HepG2 (cell line): Measurements from ENCODE around the gene XAGE3. TPM values are rescaled to one million over a fixed set of nuclear protein-coding genes. Genes with fewer than 3 reads are reported as not detected.
"Not testable (repeated sequence)": the region's sequence is repeated elsewhere in the genome, so short reads cannot be mapped to it uniquely, and the experiment has no call there.

Experiments
- ATAC-seq: fragments of 200-7000 bp; cut with Tn5 transposase; 3 replicates; pipeline ENCODE4 v1.9.1; 2020; ENCODE audit warnings: mild to moderate bottlenecking, moderate library complexity
- BruUV-seq: library from RNA; stranded (reverse); fragments of 400-500 nt; replicated peaks from 2 replicates; lab custom pipeline; 2021; lab: Mats Ljungman, UMichigan
- CTCF ChIA-PET: fragments of 300-600 bp; formaldehyde crosslinking; extraction: SDS; loops from one replicate; lab custom pipeline; 2021; ENCODE audit warnings: low total read pairs, inconsistent platforms, low intra/inter-chr PET ratio; lab: Yijun Ruan, JAX
- POLR2A ChIA-PET: fragments of 350-600 bp; sonication (Branson Sonifier 250); formaldehyde crosslinking; loops from one replicate; lab custom pipeline; 2020; ENCODE audit warnings: antibody characterized with exemption, inconsistent platforms; lab: Yijun Ruan, JAX
- DNase-seq: peaks from one replicate; pipeline ENCODE4 v3.0.0-alpha.2; 2015; ENCODE audit warnings: low spot score
- FAIRE-seq: peaks from 3 replicates; lab custom pipeline; 2011; peaks lifted over from hg19 to GRCh38; lab: Jason Lieb, UNC
- H2AFZ ChIP-seq: one replicate; pipeline ENCODE4 v1.6.1; 2011; ENCODE audit warnings: low read length, inconsistent platforms
- H3K27ac ChIP-seq: fragments of 300-600 bp; 3 replicates; pipeline ENCODE4 v1.8.0; 2011; ENCODE audit warnings: mixed run types, mild to moderate bottlenecking, mixed read lengths, low read length, inconsistent platforms; ENCODE audit not compliant: insufficient read depth; ENCODE audit errors: extremely low read length
- H3K27me3 ChIP-seq, 2 experiments: fragments of 200-600 bp in 1 of 2; 2 replicates in 1 of 2; 3 replicates in 1 of 2; pipeline versions ENCODE4 v1.6.0 to v1.8.0; 2011; ENCODE audit warnings: low read length in 2 of 2, mild to moderate bottlenecking in 2 of 2, moderate library complexity in 2 of 2, inconsistent platforms in 1 of 2; ENCODE audit not compliant: insufficient read depth in 2 of 2, control insufficient read depth in 1 of 2
- H3K36me3 ChIP-seq, 2 experiments: fragments of 200-600 bp in 1 of 2; replicated peaks in 1 of 2; 2 replicates in 1 of 2; 3 replicates in 1 of 2; pipeline versions ENCODE4 v1.5.1 to v1.8.0; 2011; ENCODE audit warnings: low read length in 2 of 2, inconsistent platforms in 1 of 2; ENCODE audit not compliant: insufficient read depth in 2 of 2, control insufficient read depth in 1 of 2
- H3K4me1 ChIP-seq: 2 replicates; pipeline ENCODE4 v1.5.1; 2012; ENCODE audit warnings: low read length, inconsistent platforms; ENCODE audit not compliant: insufficient read depth
- H3K4me2 ChIP-seq: 2 replicates; pipeline ENCODE4 v1.6.0; 2011; ENCODE audit warnings: low read depth, low read length, inconsistent platforms
- H3K4me3 ChIP-seq, 3 experiments: fragments of 200-600 bp in 1 of 3; sonication (generic), shearing (Covaris generic) in 1 of 3; replicated peaks in 1 of 3; 2 replicates each; pipeline ENCODE4 v1.5.1; 2011 to 2016; ENCODE audit warnings: low read length in 3 of 3, inconsistent platforms in 2 of 3, low read depth in 2 of 3, mild to moderate bottlenecking in 2 of 3, control low read depth in 1 of 3, mixed read lengths in 1 of 3; ENCODE audit not compliant: insufficient read depth in 1 of 3
- H3K79me2 ChIP-seq: one replicate; pipeline ENCODE4 v1.6.1; 2011; ENCODE audit warnings: low read length, inconsistent platforms; ENCODE audit not compliant: insufficient read depth
- H3K9ac ChIP-seq: 2 replicates; pipeline ENCODE4 v1.6.0; 2011; ENCODE audit warnings: mild to moderate bottlenecking, low read depth, low read length, inconsistent platforms; ENCODE audit not compliant: insufficient read depth
- H3K9me3 ChIP-seq: 2 replicates; pipeline ENCODE4 v1.5.1; 2012; ENCODE audit warnings: mild to moderate bottlenecking, low read length
- H4K20me1 ChIP-seq: 2 replicates; pipeline ENCODE4 v1.6.0; 2011; ENCODE audit warnings: inconsistent platforms, mild to moderate bottlenecking, low read length, moderate library complexity; ENCODE audit not compliant: insufficient read depth
- FOSL1 ChIP-seq: sonication (generic); formaldehyde crosslinking; IDR thresholded peaks from 2 replicates; pipeline ENCODE4 v1.9.0; 2021; ENCODE audit warnings: missing genetic modification reagents, borderline replicate concordance
- ZBTB21 ChIP-seq: sonication (generic); formaldehyde crosslinking; IDR thresholded peaks from 2 replicates; pipeline ENCODE4 v1.4.0; 2020; ENCODE audit warnings: missing genetic modification reagents
- ZBTB3 ChIP-seq: sonication (generic); formaldehyde crosslinking; IDR thresholded peaks from 2 replicates; pipeline ENCODE4 v1.4.0; 2020; ENCODE audit warnings: low read depth, mild to moderate bottlenecking, moderate library complexity, missing genetic modification reagents, borderline replicate concordance
- WGBS: methylation state at CpG from one replicate; pipeline ENCODE4 v1.1.6; 2017; ENCODE audit warnings: low lambda C conversion rate; 5-methylcytosine and 5-hydroxymethylcytosine counted together
- in situ Hi-C: cut with HindIII; loops from 2 replicates; pipeline ENCODE4 v1.10.0; 2017; ENCODE audit warnings: low pct_unique_long_range_greater_than_20kb; ENCODE audit not compliant: extremely low pct_ligation_motif_present
- intact Hi-C: fragments of 100-400 bp; cut with micrococcal nuclease; formaldehyde crosslinking; loops from one replicate; pipeline ENCODE4 v1.10.0; 2022; ENCODE audit not compliant: unreplicated experiment
- polyA plus RNA-seq, 8 experiments: library from polyadenylated mRNA; depleted of rRNA in 3 of 8; stranded (reverse) in 7 of 8; unstranded in 1 of 8; fragments of >200 nt; fragmentation: Illumina TruSeq in 4 of 8; extraction: Trizol in 4 of 8; gene quantifications; 2 replicates each; pipeline versions ENCODE4 v1.2.1 to v1.2.3, GENCODE V29; 2011 to 2016; ENCODE audit warnings: low read depth in 4 of 8, missing spikeins in 1 of 8, mixed read lengths in 1 of 8; ENCODE audit not compliant: insufficient read depth in 1 of 8
- total RNA-seq, 5 experiments: library from RNA; depleted of rRNA; stranded (reverse); fragments of >200 nt; fragmentation: Illumina TruSeq; extraction: Trizol; gene quantifications; 2 replicates each; pipeline ENCODE4 v1.2.3, GENCODE V29; 2016; ENCODE audit warnings: low read depth in 1 of 5
- TF ChIP-seq, protein P1 (sequence below): IDR thresholded peaks from 2 replicates; pipeline ENCODE4 v1.6.1; 2016

Gene XAGE3
- total and polyA plus RNA-seq, 2 of the 13 experiments (the other 11 are each of a cell fraction or from before 2014, with no cell fraction given): not detected

DNA sequence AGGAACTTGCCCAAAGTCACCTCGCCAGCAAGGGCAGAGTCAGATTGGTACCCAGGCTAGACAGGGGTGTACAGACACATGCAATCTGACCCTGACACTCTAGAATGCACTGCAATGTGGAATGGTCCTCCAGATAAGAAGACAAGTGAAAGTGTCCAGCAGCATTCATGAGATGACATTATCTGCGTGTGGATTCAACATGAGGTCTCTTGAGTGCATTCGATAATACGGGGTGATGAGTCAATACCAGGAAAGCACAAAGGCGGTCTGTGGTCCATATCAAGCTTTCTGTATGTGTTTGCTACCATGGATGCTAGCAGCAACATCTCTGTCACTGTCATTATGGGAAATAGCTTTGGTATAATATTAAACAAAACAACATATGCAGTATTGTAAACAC is 6.8 kb upstream of the XAGE3 start:
- Histone ChIP-seq H4K20me1 (no peaks in the 10 kb centered on the region), H3K27ac (no peak overlapping the region), H3K4me3 (no peak overlapping the region), H3K27me3 (no peaks in the 10 kb centered on the region), H3K79me2 (no peaks in the 10 kb centered on the region), H3K9ac (no peak overlapping the region), H3K36me3 (no peaks in the 10 kb centered on the region), H3K9me3 (no peaks in the 10 kb centered on the region), H2AFZ (no peak overlapping the region), H3K4me2 (no peak overlapping the region), H3K4me1 (no peaks in the 10 kb centered on the region)
- BruUV-seq: no TSS peak
- intact Hi-C loops: no loop called here
- no peak for TF ChIP-seq ZBTB3
- CTCF ChIA-PET: no interaction called here
- 8% methylated on average over 3 of the region's 5 CpGs for WGBS
- no peak for ATAC-seq
- in situ Hi-C loops: no loop called here
- no peak for FAIRE-seq
- POLR2A ChIA-PET: no interaction called here
- DNase-seq: no peak

DNA sequence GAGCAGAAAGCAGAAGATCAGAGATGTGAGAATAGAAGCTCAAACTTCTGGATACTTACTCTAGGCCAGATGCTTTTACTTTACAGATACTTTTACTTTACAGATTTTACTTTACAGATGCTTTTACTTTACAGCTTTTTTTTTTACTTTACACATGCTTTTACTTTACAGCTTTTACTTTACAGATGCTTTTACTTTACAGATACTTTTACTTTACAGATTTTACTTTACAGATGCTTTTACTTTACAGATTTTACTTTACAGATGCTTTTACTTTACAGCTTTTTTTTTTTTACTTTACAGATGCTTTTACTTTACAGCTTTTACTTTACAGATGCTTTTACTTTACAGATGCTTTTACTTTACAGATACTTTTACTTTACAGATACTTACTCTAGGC is 5.9 kb upstream of the XAGE3 start:
- H3K4me1 ChIP-seq, ATAC-seq, H3K27me3 ChIP-seq, FAIRE-seq, BruUV-seq, H3K4me2 ChIP-seq, intact Hi-C loops, H4K20me1 ChIP-seq, H3K79me2 ChIP-seq, POLR2A ChIA-PET, in situ Hi-C loops, H3K9ac ChIP-seq, H2AFZ ChIP-seq, H3K36me3 ChIP-seq, H3K27ac ChIP-seq, H3K9me3 ChIP-seq, CTCF ChIA-PET, H3K4me3 ChIP-seq, DNase-seq: not testable (repeated sequence)

DNA sequence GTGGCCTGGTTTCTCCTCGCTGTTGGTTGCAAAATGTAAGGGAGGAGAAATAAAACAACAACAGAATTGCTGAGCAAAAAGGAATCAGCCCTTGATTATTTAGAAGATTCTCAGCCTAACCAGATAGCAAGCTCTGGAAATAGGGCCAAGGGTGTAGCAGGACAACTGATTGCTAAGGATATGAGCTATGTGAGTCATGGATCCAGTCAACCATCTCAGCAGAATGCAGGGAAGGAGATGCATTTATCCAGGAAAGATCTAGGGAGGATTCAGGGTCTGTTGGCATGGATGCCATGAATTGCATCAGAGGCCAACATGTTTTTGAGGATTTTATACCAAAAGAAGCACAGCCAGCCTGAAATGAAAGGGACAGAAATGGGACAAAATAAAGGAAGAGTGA is 2.2 kb upstream of the XAGE3 start:
- H3K4me3 ChIP-seq: no peak overlapping the region
- no peak overlapping the region for H3K27ac ChIP-seq
- H3K27me3 ChIP-seq: no peaks in the 10 kb centered on the region
- FAIRE-seq: no peak
- intact Hi-C loops: no loop called here
- CTCF ChIA-PET: no interaction called here
- no peak overlapping the region for H3K4me2 ChIP-seq
- TF ChIP-seq, protein P1, sequence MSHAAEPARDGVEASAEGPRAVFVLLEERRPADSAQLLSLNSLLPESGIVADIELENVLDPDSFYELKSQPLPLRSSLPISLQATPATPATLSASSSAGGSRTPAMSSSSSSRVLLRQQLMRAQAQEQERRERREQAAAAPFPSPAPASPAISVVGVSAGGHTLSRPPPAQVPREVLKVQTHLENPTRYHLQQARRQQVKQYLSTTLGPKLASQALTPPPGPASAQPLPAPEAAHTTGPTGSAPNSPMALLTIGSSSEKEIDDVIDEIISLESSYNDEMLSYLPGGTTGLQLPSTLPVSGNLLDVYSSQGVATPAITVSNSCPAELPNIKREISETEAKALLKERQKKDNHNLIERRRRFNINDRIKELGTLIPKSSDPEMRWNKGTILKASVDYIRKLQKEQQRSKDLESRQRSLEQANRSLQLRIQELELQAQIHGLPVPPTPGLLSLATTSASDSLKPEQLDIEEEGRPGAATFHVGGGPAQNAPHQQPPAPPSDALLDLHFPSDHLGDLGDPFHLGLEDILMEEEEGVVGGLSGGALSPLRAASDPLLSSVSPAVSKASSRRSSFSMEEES (CRISPR knock-in tag): no peak
- TF ChIP-seq ZBTB21 (CRISPR knock-in tag) (no peak), FOSL1 (CRISPR knock-in tag) (no peak)
- WGBS: 0% methylated on average over 1 of the region's 1 CpG
- BruUV-seq: no TSS peak
- in situ Hi-C loops: no loop called here
- POLR2A ChIA-PET: no interaction called here
- no peaks in the 10 kb centered on the region for H3K36me3 ChIP-seq
- no peak for DNase-seq
- no peak overlapping the region for H3K9ac ChIP-seq
- H2AFZ ChIP-seq: no peak overlapping the region
- no peaks in the 10 kb centered on the region for H3K9me3 ChIP-seq
- no peaks in the 10 kb centered on the region for H3K79me2 ChIP-seq
- ATAC-seq: no peak
- H3K4me1 ChIP-seq: no peaks in the 10 kb centered on the region
- no peaks in the 10 kb centered on the region for H4K20me1 ChIP-seq
